T follicular helper cell (primary cell): ENCODE data around the gene OR51Q1.

Experiments used
- DNase-seq: peaks from one replicate; pipeline ENCODE4 v3.0.0-alpha.2; 2020; ENCODE audit warnings: low read depth
- total RNA-seq, 2 experiments: gene quantifications; one replicate each; lab custom pipeline; 2026; lab: John Stamatoyannopoulos, UW

Gene OR51Q1, protein sequence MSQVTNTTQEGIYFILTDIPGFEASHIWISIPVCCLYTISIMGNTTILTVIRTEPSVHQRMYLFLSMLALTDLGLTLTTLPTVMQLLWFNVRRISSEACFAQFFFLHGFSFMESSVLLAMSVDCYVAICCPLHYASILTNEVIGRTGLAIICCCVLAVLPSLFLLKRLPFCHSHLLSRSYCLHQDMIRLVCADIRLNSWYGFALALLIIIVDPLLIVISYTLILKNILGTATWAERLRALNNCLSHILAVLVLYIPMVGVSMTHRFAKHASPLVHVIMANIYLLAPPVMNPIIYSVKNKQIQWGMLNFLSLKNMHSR
- 0 reads per million in 2 experiments for total RNA-seq

- no peak for DNase-seq
These were observed at the start of gene OR51Q1 for GRCh38 chr11:5421811-5422210. OR51Q1 (plus strand) TSS chr11:5422111; CDS start chr11:5422201, 90 bp downstream.

GRCh38 chr11:5380740-5381342 lies 41.1 kb upstream of the OR51Q1 start:
- peak; percentile 0 for DNase-seq

DNA sequence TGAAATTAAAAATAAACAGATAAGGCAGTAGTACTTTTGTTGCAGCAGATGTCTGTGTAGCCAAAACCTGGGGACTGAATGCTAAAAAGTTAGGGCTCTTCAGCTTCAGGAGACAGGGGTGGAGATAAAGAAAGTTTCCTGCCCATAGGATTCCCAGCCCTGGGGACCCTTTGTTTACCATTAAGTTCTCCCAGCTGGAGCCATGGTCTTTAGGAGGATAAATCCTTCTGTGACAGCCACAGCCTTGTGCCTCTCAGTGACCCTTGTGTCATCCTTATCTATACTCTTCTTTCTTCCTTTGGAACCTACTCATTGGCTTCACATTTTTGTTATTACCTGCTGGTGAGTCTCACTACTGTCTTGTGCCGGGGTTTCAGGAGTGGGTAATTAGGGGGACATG lies 38.3 kb upstream of the OR51Q1 start, which contains the start of gene OR51M1:
Gene OR51M1, plus strand, starts transcription at position 237 of the 400 bp plus-strand sequence. CDS start 5,587 bp downstream, outside the sequence.
- no peak for DNase-seq

GRCh38 chr11:5384335-5384734 lies 37.6 kb upstream of the OR51Q1 start:
- no peak for DNase-seq

DNA sequence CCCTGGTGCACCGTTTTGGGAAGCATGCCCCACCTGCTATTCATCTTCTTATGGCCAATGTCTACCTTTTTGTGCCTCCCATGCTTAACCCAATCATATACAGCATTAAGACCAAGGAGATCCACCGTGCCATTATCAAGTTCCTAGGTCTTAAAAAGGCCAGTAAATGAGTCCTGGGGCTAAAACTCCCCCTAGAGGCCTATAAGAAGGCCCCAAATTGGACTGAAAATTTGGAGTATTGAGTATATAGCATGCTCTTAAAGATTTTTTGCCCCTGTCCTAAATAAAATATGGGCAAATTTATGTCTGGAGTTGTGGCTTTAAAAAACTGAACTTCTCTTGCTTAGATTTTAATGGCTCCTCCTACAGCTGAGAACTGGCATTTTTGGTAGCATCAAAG lies 31.7 kb upstream of the OR51Q1 start:
- DNase-seq, result no peak

DNA sequence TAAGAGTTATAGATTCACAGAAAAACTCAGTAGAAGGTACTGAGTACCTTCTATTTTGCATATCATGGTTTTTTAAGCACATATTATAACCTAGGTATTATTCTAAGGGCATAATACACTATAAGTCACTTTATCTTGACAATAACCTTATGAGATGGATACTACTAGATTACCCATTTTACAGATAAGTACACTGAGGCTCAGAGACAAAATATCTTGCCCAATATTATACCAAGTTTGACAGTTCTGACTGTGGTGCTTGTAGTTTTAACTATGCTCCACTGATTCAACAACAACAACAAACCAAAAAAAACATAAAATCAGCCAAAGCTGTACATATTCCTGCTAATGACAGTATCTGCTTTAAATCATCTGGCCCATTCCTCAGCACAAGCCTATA lies 27.8 kb upstream of the OR51Q1 start:
- DNase-seq, result no peak

GRCh38 chr11:5398936-5399335 lies 23.0 kb upstream of the OR51Q1 start:
- no peak for DNase-seq

- no peak for DNase-seq
These were observed 16.7 kb upstream of the OR51Q1 start for GRCh38 chr11:5405173-5405572.

- DNase-seq, result no peak
These were observed 918 bp upstream of the OR51Q1 start for GRCh38 chr11:5420993-5421392.

DNA sequence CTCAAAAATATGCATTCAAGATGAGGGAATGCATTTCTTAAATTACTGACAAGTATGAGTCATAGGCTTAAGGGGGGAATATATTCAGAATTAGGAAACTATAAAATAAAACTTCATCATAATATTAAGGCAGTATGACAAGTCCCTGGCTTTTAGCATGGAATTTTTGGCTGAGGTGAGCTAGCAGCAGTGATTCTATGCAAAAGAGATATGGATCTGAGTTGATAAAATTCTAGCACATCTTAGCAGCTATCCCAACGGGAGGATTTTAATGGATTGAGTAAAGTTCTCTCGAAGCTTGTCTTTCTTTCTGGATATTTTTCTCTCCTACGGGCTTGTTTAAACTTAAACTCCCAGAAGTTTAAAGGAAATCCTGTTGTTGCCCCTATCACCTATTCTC lies 1.2 kb downstream of the OR51Q1 start:
- DNase-seq, result no peak

DNA sequence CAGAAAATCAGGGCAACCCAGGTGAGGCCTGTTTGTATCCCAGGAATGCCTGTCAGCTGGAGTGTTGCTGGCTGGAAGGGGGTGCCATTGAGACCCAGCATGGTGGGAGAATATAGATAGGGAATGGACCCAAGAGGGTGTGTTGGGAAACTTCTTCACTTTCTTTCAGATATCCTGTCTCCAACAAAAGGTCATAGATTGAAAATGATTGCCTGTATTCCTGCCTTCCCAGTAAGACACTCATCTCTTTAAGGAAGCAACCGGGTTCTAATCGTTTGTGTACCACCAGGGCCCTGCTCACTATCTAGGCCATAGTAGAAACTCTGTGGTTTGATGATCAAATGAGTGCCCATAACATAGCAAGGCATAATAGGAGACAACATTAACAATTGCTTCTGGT lies 19.5 kb downstream of the OR51Q1 start, which contains the start of gene OR51I1:
Gene OR51I1, minus strand, starts transcription at position 101 of the 400 bp plus-strand sequence. Its CDS starts 0 bp downstream, at position 101.
- no peak for DNase-seq

GRCh38 chr11:5443835-5444393 lies 22.0 kb downstream of the OR51Q1 start:
- no peak for DNase-seq

DNA sequence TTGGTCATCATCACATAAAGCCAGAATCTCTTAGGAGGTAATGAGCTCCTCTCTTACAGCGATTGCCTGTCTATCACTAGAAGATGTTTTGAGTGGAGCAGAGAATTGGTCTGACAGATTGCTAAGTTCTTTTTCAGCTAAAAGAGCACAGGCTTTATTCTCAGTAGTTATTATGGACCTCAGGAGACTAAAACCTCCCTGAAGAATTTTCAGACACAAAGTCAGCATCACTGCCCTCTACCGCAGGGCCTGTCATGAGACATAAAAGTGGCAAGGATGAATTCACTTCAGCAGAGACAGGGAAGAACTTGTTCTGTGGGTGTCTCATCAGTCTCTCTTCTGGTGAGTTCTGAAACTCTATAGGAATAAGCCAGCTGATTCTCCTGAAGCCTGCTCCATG lies 27.1 kb downstream of the OR51Q1 start, which contains the start of gene OR51I2:
Gene OR51I2, plus strand, starts transcription at position 301 of the 400 bp plus-strand sequence. CDS start 4,166 bp downstream, outside the sequence.
- no peak for DNase-seq

DNA sequence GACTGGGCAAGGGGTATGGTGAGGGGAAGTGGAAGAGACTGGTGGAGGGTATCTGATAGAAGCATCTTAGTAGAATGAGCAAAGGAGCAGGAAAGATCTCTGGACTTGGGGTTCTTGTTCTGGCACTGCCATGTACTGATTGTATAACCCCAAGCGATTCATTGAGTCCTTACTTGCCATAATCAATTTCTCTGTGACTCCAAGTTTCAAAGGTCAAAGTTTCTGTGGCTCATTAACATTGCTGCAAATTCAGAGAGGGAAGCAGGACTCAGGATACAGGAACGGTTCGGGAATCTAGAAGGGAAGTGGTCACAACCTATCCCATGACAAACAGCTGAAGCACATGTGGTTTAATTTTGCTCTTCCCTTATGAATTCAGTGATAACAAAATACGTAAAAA lies 27.5 kb downstream of the OR51Q1 start:
- DNase-seq, result no peak

- no peak for DNase-seq
These were observed 39.2 kb downstream of the OR51Q1 start for GRCh38 chr11:5460983-5461621.

GRCh38 chr11:5467527-5467926 lies 45.6 kb downstream of the OR51Q1 start:
- DNase-seq, result no peak
